Natural killer cell (primary cell): ENCODE measurements around the gene EDARADD. TPM values are rescaled to one million over a fixed set of nuclear protein-coding genes. Genes with fewer than 3 reads are reported as not detected.
"Not testable (repeated sequence)": the region's sequence is repeated elsewhere in the genome, so short reads cannot be mapped to it uniquely, and the experiment has no call there.

Source experiments
- ATAC-seq, 3 donors: fragments of 150-1000 bp in 2 of 3; fragments of 200-7000 bp in 1 of 3; cut with Tn5 transposase; 1 replicate in 1 of 3; 2 replicates in 2 of 3; pipeline ENCODE4 v1.10.0; 2021; ENCODE audit warnings: mild to moderate bottlenecking in 2 of 3, moderate library complexity in 2 of 3
- DNase-seq, 2 donors: peaks; one replicate each; pipeline versions ENCODE4 v3.0.0 to v3.0.0-alpha.2; 2013 to 2021; ENCODE audit warnings: mixed read lengths in 1 of 2
- H3K27ac ChIP-seq: one replicate; pipeline ENCODE4 v1.5.1; 2013; ENCODE audit warnings: mild to moderate bottlenecking, low read length
- H3K27me3 ChIP-seq: one replicate; pipeline ENCODE4 v1.6.1; 2013; ENCODE audit warnings: low read length; ENCODE audit not compliant: control insufficient read depth, insufficient read depth
- H3K36me3 ChIP-seq: one replicate; pipeline ENCODE4 v1.6.1; 2013; ENCODE audit warnings: low read length; ENCODE audit not compliant: control insufficient read depth, insufficient read depth
- H3K4me1 ChIP-seq: one replicate; pipeline ENCODE4 v1.6.1; 2013; ENCODE audit warnings: low read length; ENCODE audit not compliant: control insufficient read depth, insufficient read depth
- H3K4me3 ChIP-seq: one replicate; pipeline ENCODE4 v1.5.1; 2013; ENCODE audit warnings: low read length
- H3K9me3 ChIP-seq: one replicate; pipeline ENCODE4 v1.6.1; 2013; ENCODE audit warnings: low read length; ENCODE audit not compliant: control insufficient read depth, insufficient read depth
- H3K27ac Mint-ChIP-seq, 2 donors: one replicate each; pipeline ENCODE4 v1.8.0; 2022; ENCODE audit warnings: mild to moderate bottlenecking in 2 of 2, mixed read lengths in 2 of 2, moderate library complexity in 1 of 2
- H3K27me3 Mint-ChIP-seq, 2 donors: one replicate each; pipeline ENCODE4 v1.8.0; 2022; ENCODE audit warnings: low read depth in 2 of 2, mixed read lengths in 2 of 2
- H3K36me3 Mint-ChIP-seq: one replicate; pipeline ENCODE4 v1.8.0; 2022; ENCODE audit warnings: mixed read lengths
- H3K4me1 Mint-ChIP-seq, 2 donors: one replicate each; pipeline ENCODE4 v1.8.0; 2022; ENCODE audit warnings: mixed read lengths in 2 of 2
- H3K4me3 Mint-ChIP-seq: one replicate; pipeline ENCODE4 v1.8.0; 2022; ENCODE audit warnings: mild to moderate bottlenecking, moderate library complexity, mixed read lengths
- H3K9me3 Mint-ChIP-seq, 2 donors: one replicate each; pipeline ENCODE4 v1.8.0; 2022; ENCODE audit warnings: mixed read lengths in 2 of 2
- WGBS: methylation state at CpG from one replicate; pipeline ENCODE4 v1.1.7; 2013; ENCODE audit warnings: missing lambda C conversion rate; ENCODE audit not compliant: insufficient coverage; 5-methylcytosine and 5-hydroxymethylcytosine counted together
- intact Hi-C: fragments of 100-400 bp; cut with micrococcal nuclease; formaldehyde crosslinking; loops from one replicate; pipeline ENCODE4 v1.14.2; 2022
- total RNA-seq, 4 donors: library from RNA; stranded (reverse); fragments of 120-200 nt in 1 of 4; gene quantifications; one replicate each; pipeline versions ENCODE4 v1.2.3 to v1.2.4, GENCODE V29; 2013 to 2022
- TF ChIP-seq, protein P1 (sequence below): fragments of 200-600 bp; IDR thresholded peaks from one replicate; pipeline ENCODE4 v1.8.0; 2022; ENCODE audit warnings: antibody characterized with exemption

Gene EDARADD
- total RNA-seq, 3 donors from 2014 or later (not counting 1 experiment from before 2014, with no cell fraction given): 2.0 to 5.4 (median 2.6) TPM

DNA sequence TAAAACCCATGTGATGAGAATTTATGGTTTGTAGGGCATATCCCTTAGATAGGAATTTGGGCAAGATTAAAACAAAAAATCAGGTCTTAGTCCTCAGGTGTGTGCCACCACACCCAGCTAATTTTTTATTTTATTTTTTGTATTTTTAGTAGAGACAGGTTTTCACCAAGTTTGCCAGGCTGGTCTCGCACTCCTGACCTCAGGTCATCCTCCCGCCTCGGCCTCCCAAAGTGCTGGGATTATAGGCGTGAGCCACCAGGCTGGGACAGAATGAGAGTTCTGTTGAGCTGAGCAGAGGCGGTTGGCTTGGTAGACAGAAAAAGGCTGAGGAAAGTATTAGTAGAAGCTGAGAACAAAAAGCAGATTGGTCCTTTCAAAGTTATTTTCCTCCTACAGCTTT, 43.8 kb upstream of the EDARADD start:
- Mint-ChIP-seq H3K9me3 (no peaks in the 10 kb centered on the region), H3K27me3 (peaks cover 17 to 20% of the 10 kb centered on the region in 2 donors), H3K36me3 (no peaks in the 10 kb centered on the region), H3K4me3 (no peak overlapping the region), H3K27ac (no peak overlapping the region), H3K4me1 (no peaks in the 10 kb centered on the region)
- TF ChIP-seq, protein P1, sequence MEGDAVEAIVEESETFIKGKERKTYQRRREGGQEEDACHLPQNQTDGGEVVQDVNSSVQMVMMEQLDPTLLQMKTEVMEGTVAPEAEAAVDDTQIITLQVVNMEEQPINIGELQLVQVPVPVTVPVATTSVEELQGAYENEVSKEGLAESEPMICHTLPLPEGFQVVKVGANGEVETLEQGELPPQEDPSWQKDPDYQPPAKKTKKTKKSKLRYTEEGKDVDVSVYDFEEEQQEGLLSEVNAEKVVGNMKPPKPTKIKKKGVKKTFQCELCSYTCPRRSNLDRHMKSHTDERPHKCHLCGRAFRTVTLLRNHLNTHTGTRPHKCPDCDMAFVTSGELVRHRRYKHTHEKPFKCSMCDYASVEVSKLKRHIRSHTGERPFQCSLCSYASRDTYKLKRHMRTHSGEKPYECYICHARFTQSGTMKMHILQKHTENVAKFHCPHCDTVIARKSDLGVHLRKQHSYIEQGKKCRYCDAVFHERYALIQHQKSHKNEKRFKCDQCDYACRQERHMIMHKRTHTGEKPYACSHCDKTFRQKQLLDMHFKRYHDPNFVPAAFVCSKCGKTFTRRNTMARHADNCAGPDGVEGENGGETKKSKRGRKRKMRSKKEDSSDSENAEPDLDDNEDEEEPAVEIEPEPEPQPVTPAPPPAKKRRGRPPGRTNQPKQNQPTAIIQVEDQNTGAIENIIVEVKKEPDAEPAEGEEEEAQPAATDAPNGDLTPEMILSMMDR: no peak
- H3K36me3 ChIP-seq: no peaks in the 10 kb centered on the region
- intact Hi-C loops: no loop called here
- no peak overlapping the region for H3K4me3 ChIP-seq
- no peaks in the 10 kb centered on the region for H3K27me3 ChIP-seq
- no peak overlapping the region for H3K27ac ChIP-seq
- H3K9me3 ChIP-seq: no peaks in the 10 kb centered on the region
- WGBS: 93% methylated on average over 5 of the region's 5 CpGs
- ATAC-seq (no peak), DNase-seq (no peak)
- H3K4me1 ChIP-seq: no peaks in the 10 kb centered on the region

DNA sequence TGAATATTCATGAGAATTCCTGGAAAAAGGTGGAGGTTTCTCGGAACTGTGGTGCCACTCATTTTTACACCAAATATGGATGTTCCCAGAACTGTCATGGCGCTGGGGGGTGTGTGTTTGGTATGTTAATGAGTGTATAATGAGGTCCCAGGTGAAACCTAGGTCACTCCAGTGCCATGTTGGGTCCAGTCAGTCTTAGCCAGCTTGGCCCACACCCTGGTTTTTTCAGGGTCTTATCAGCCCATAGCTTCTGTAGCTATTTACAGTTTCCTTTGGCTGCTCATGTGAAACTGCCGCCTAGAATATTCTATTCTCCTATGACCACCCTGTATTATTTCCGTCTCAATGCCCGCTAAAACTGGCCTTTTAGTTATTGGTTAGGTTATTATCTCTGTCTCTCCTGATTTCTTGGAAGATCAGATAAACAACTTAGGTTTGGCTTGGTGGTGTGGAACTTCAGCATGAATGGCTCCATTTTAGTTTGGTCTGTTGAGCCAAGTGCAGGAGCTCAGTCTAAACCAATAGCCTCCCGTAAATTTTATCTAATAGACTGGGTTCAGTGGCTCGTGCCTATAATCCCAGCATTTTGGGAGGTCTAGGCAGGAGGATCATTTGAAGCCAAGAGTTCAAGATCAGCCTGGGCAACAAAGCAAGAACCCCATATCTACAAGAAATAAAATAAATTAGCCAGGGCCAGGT, 42.1 kb upstream of the EDARADD start:
- H3K4me3 Mint-ChIP-seq: no peak overlapping the region
- no peak overlapping the region for H3K27ac ChIP-seq
- H3K9me3 Mint-ChIP-seq: no peaks in the 10 kb centered on the region
- no peaks in the 10 kb centered on the region for H3K27me3 ChIP-seq
- H3K27ac Mint-ChIP-seq: no peak overlapping the region
- no peaks in the 10 kb centered on the region for H3K4me1 ChIP-seq
- DNase-seq: no peak
- WGBS: 95% methylated on average over 5 of the region's 7 CpGs
- peaks cover 17 to 20% of the 10 kb centered on the region in 2 donors for H3K27me3 Mint-ChIP-seq
- no peak for ATAC-seq
- no peaks in the 10 kb centered on the region for H3K36me3 ChIP-seq
- no peaks in the 10 kb centered on the region for H3K4me1 Mint-ChIP-seq
- no peak overlapping the region for H3K4me3 ChIP-seq
- H3K36me3 Mint-ChIP-seq: no peaks in the 10 kb centered on the region
- TF ChIP-seq, protein P1: no peak
- intact Hi-C loops: no loop called here
- no peaks in the 10 kb centered on the region for H3K9me3 ChIP-seq

GRCh38 chr1:236352747-236353146, 41.3 kb upstream of the EDARADD start:
- H3K27ac Mint-ChIP-seq, H3K36me3 ChIP-seq, ATAC-seq, H3K4me1 ChIP-seq, H3K36me3 Mint-ChIP-seq, H3K9me3 Mint-ChIP-seq, H3K4me3 ChIP-seq, DNase-seq, H3K27me3 ChIP-seq, H3K4me1 Mint-ChIP-seq, intact Hi-C loops, H3K27ac ChIP-seq, H3K4me3 Mint-ChIP-seq, H3K9me3 ChIP-seq: not testable (repeated sequence)
- 86% methylated on average over 3 of the region's 4 CpGs for WGBS
- H3K27me3 Mint-ChIP-seq: peaks cover 15 to 20% of the 10 kb centered on the region in 2 donors

- Histone ChIP-seq H3K27me3 (no peaks in the 10 kb centered on the region), H3K9me3 (no peaks in the 10 kb centered on the region), H3K36me3 (no peaks in the 10 kb centered on the region), H3K27ac (no peak overlapping the region), H3K4me3 (no peak overlapping the region), H3K4me1 (no peaks in the 10 kb centered on the region)
- Mint-ChIP-seq H3K4me3 (no peak overlapping the region), H3K36me3 (peaks cover 8% of the 10 kb centered on the region), H3K4me1 (no peaks in the 10 kb centered on the region), H3K9me3 (peaks cover 4 to 6% of the 10 kb centered on the region in 2 donors), H3K27me3 (peaks cover 12 to 16% of the 10 kb centered on the region in 2 donors), H3K27ac (no peak overlapping the region)
- no peak for DNase-seq
- intact Hi-C loops: no loop called here
- ATAC-seq: no peak
- WGBS: 87% methylated on average over 4 of the region's 4 CpGs
- TF ChIP-seq, protein P1: no peak
These were observed 40.3 kb upstream of the EDARADD start for GRCh38 chr1:236353813-236354212.
